K562 (cell line): ENCODE measurements around the gene TJP3. TPM values are rescaled to one million over a fixed set of nuclear protein-coding genes. Genes with fewer than 3 reads are reported as not detected.

Experiments
- ATAC-seq: fragments of 200-7000 bp; cut with Tn5 transposase; 3 replicates; pipeline ENCODE4 v1.9.1; 2020; ENCODE audit warnings: moderate library complexity
- BruUV-seq: library from RNA; stranded (reverse); fragments of 400-500 nt; replicated peaks from 2 replicates; lab custom pipeline; 2021; lab: Mats Ljungman, UMichigan
- CTCF ChIA-PET: fragments of 300-600 bp; formaldehyde crosslinking; extraction: SDS; loops from one replicate; lab custom pipeline; 2021; ENCODE audit warnings: low intra/inter-chr PET ratio; lab: Yijun Ruan, JAX
- POLR2A ChIA-PET: fragments of 300-600, 350-650 bp; sonication (Branson Sonifier 250); formaldehyde crosslinking; extraction: SDS; loops from one replicate; lab custom pipeline; 2021; ENCODE audit warnings: antibody characterized with exemption, inconsistent platforms; lab: Yijun Ruan, JAX
- DNase-seq, 4 experiments: peaks; one replicate each; pipeline versions ENCODE4 v3.0.0 to v3.0.0-alpha.2; 2011 to 2018; ENCODE audit warnings: low spot score in 3 of 4, mixed read lengths in 3 of 4; ENCODE audit errors: extremely low read depth in 1 of 4
- FAIRE-seq: peaks from 2 replicates; lab custom pipeline; 2011; peaks lifted over from hg19 to GRCh38; lab: Jason Lieb, UNC
- H2AFZ ChIP-seq: 2 replicates; pipeline ENCODE4 v1.6.0; 2011; ENCODE audit warnings: low read depth, low read length, control low read depth, inconsistent platforms
- H3K27ac ChIP-seq: fragments of 200-600 bp; 3 replicates; pipeline ENCODE4 v1.8.0; 2011; ENCODE audit warnings: low read depth, mild to moderate bottlenecking, control low read depth, inconsistent platforms, low read length, moderate library complexity, mixed read lengths; ENCODE audit errors: extremely low read depth
- H3K27me3 ChIP-seq, 2 experiments: fragments of 300-600 bp in 1 of 2; 2 replicates in 1 of 2; 3 replicates in 1 of 2; pipeline versions ENCODE4 v1.6.0 to v1.8.0; 2011; ENCODE audit warnings: inconsistent platforms in 2 of 2, low read length in 2 of 2, mild to moderate bottlenecking in 1 of 2, mixed read lengths in 1 of 2, moderate library complexity in 1 of 2; ENCODE audit not compliant: control insufficient read depth in 2 of 2, insufficient read depth in 2 of 2
- H3K36me3 ChIP-seq: fragments of 300-600 bp; 3 replicates; pipeline ENCODE4 v1.8.0; 2011; ENCODE audit warnings: mild to moderate bottlenecking, low read length, inconsistent platforms; ENCODE audit not compliant: control insufficient read depth, insufficient read depth
- H3K4me1 ChIP-seq, 2 experiments: fragments of 200-600 bp in 1 of 2; replicated peaks in 1 of 2; 2 replicates in 1 of 2; 3 replicates in 1 of 2; pipeline versions ENCODE4 v1.5.1 to v1.8.0; 2011; ENCODE audit warnings: inconsistent platforms in 2 of 2, low read length in 2 of 2, mild to moderate bottlenecking in 1 of 2, mixed read lengths in 1 of 2, moderate library complexity in 1 of 2; ENCODE audit not compliant: control insufficient read depth in 2 of 2, insufficient read depth in 2 of 2
- H3K4me2 ChIP-seq: 2 replicates; pipeline ENCODE4 v1.6.1; 2011; ENCODE audit warnings: low read length, control low read depth, inconsistent platforms, mixed read lengths; ENCODE audit not compliant: insufficient read depth
- H3K4me3 ChIP-seq: fragments of 200-600 bp; sonication (generic), shearing (Covaris generic); 2 replicates; pipeline ENCODE4 v1.5.1; 2016; ENCODE audit warnings: control low read depth, inconsistent platforms
- H3K79me2 ChIP-seq: fragments of 200-600 bp; 3 replicates; pipeline ENCODE4 v1.8.0; 2011; ENCODE audit warnings: low read length, inconsistent platforms; ENCODE audit not compliant: control insufficient read depth, insufficient read depth
- H3K9ac ChIP-seq, 2 experiments: 2 replicates each; pipeline versions ENCODE4 v1.6.0 to v1.6.1; 2011; ENCODE audit warnings: low read depth in 2 of 2, low read length in 2 of 2, control low read depth in 1 of 2, inconsistent platforms in 1 of 2, mild to moderate bottlenecking in 1 of 2, mixed read lengths in 1 of 2; ENCODE audit not compliant: insufficient read depth in 1 of 2
- H3K9me1 ChIP-seq: one replicate; pipeline ENCODE4 v1.6.0; 2011; ENCODE audit warnings: inconsistent platforms, mild to moderate bottlenecking, low read length, moderate library complexity; ENCODE audit not compliant: control insufficient read depth, insufficient read depth
- H3K9me3 ChIP-seq: replicated peaks from 2 replicates; pipeline ENCODE4 v1.5.1; 2011; ENCODE audit warnings: low read depth, low read length, inconsistent platforms; ENCODE audit not compliant: control insufficient read depth, insufficient read depth
- H4K20me1 ChIP-seq: replicated peaks from 2 replicates; pipeline ENCODE4 v1.6.1; 2011; ENCODE audit warnings: low read length, inconsistent platforms, mixed read lengths; ENCODE audit not compliant: control insufficient read depth, insufficient read depth
- POLR2G ChIP-seq: fragments of 200-400 bp; formaldehyde crosslinking; IDR thresholded peaks from 2 replicates; pipeline ENCODE4 v1.6.1; 2017; ENCODE audit warnings: low read depth, mild to moderate bottlenecking, antibody characterized with exemption, low read length, moderate library complexity
- PTRF ChIP-seq: fragments of 450-650 bp; IDR thresholded peaks from 2 replicates; pipeline ENCODE4 v1.6.1; 2016; ENCODE audit warnings: mild to moderate bottlenecking, missing genetic modification characterization, missing compliant biosample characterization
- RBFOX2 ChIP-seq: fragments of 200-400 bp; formaldehyde crosslinking; IDR thresholded peaks from 2 replicates; pipeline ENCODE4 v1.6.1; 2017; ENCODE audit warnings: low read depth, mild to moderate bottlenecking, low read length, moderate library complexity
- WGBS: fragments of 100-300 bp; shearing (Covaris generic); methylation state at CpG from one replicate; pipeline ENCODE4 v1.1.6; 2016; ENCODE audit warnings: low coverage, mixed read lengths; ENCODE audit not compliant: insufficient coverage; ENCODE audit errors: missing lambda C conversion rate; 5-methylcytosine and 5-hydroxymethylcytosine counted together
- in situ Hi-C: fragments of 300-500 bp; cut with MboI; formaldehyde crosslinking; loops from 4 replicates; pipeline ENCODE4 v1.15.0; 2018; ENCODE audit warnings: inconsistent platforms, mixed read lengths
- intact Hi-C: fragments of 100-400 bp; cut with micrococcal nuclease; formaldehyde crosslinking; loops from 2 replicates; pipeline ENCODE4 v1.14.2; 2022
- polyA plus RNA-seq, 8 experiments: library from polyadenylated mRNA; depleted of rRNA in 4 of 8; stranded (reverse) in 5 of 8; unstranded in 3 of 8; fragments of >200 nt; fragmentation: Nextera tagmentation in 2 of 8; fragmentation: Illumina TruSeq in 1 of 8; extraction: Ambion mirVana in 2 of 8; extraction: Trizol in 1 of 8; gene quantifications; 2 replicates each; pipeline versions ENCODE4 v1.2.1 to v1.2.3, GENCODE V29; 2011 to 2014; ENCODE audit warnings: inconsistent platforms in 1 of 8, missing spikeins in 1 of 8
- total RNA-seq, 7 experiments: library from RNA; depleted of rRNA in 6 of 7; stranded (reverse); fragments of >200 nt in 6 of 7; fragmentation: Illumina TruSeq in 2 of 7; extraction: Trizol in 2 of 7; gene quantifications; 2 replicates each; pipeline versions ENCODE4 v1.2.1 to v1.2.3, GENCODE V29; 2011 to 2021; ENCODE audit warnings: low replicate concordance in 1 of 7

TJP3 gene
- total and polyA plus RNA-seq, 9 of the 15 experiments (the other 6 are each of a cell fraction or from before 2014, with no cell fraction given) = 0.11 to 2.4 (median 0.57) TPM; not detected in 1

GRCh38 chr19:3693025-3693925 is 14.9 kb upstream of the TJP3 start:
- CTCF ChIA-PET = interaction anchor here (0.6 kb wide), 1 partner anchor 389 kb away, joined by 3 read pairs; no protein-coding TSS in a partner anchor
- Histone ChIP-seq H3K36me3 (peaks cover 13% of the 10 kb centered on the region; the same call in 1 of the 3 replicates), H3K4me1 (peaks cover 3 to 71% of the 10 kb centered on the region in 2 experiments), H3K9me3 (no peaks in the 10 kb centered on the region), H3K27ac (no peak overlapping the region), H3K27me3 (no peaks in the 10 kb centered on the region), H2AFZ (no peak overlapping the region), H3K9me1 (peaks cover 7% of the 10 kb centered on the region), H4K20me1 (peaks cover 20% of the 10 kb centered on the region), H3K79me2 (peaks cover 81% of the 10 kb centered on the region), H3K4me3 (no peak overlapping the region), H3K9ac (no peak overlapping the region), H3K4me2 (no peak overlapping the region)
- no TSS peak for BruUV-seq
- POLR2A ChIA-PET = interaction anchor here (0.7 to 1.4 kb wide), 3 partner anchors 9 to 23 kb away, joined by 3 read pairs; no protein-coding TSS in a partner anchor
- 89% methylated on average over 10 of the region's 34 CpGs for WGBS
- intact Hi-C loops (no loop called here), in situ Hi-C loops (no loop called here)
- TF ChIP-seq POLR2G (peak; percentile 36; the same call in 1 of the 2 replicates), RBFOX2 (0 out of 2 replicates have a peak, but pooled peaks have one; percentile 18), PTRF (tag) (no peak)
- no peak for DNase-seq
- no peak for ATAC-seq
- no peak for FAIRE-seq
